ENCODE results near the gene CHRNA7. TPM values are rescaled to one million over a fixed set of nuclear protein-coding genes. Genes with fewer than 3 reads are reported as not detected.
"Not testable (repeated sequence)": the region's sequence is repeated elsewhere in the genome, so short reads cannot be mapped to it uniquely, and the experiment has no call there.

The CHRNA7 gene
- total and polyA plus RNA-seq, 9 of the 15 experiments (the other 6 are each of a cell fraction or from before 2014, with no cell fraction given), result 0.04 TPM; not detected in 8

DNA sequence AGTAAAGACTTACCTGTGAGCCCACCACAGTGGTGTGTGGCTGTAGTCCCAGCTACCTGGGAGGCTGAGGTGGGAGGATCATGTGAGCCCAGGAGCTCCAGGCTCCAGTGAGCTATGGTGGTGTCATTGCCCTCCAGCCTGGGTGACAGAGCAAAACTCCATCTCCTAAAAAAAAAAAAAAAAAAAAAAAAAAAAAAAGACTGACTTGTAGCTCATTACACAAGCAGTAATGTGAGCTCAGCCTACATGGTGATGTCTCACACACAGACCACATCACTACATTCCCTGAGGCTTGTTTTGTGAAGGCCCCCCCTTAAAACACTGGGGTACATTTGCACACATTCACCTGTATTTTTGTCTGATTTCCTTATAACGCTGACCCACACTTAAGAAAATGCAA lies 134.4 kb downstream of the CHRNA7 start:
- H3K4me1 ChIP-seq (replicated peaks in 1 of 2; ENCODE audit: control insufficient read depth in 2 of 2, insufficient read depth in 2 of 2, low read length in 2 of 2); H3K9me1 ChIP-seq (ENCODE audit: control insufficient read depth, insufficient read depth, low read length); H3K9me3 ChIP-seq (replicated peaks; ENCODE audit: control insufficient read depth, insufficient read depth, low read depth, low read length); ATAC-seq; H3K4me3 ChIP-seq; H4K20me1 ChIP-seq (replicated peaks; ENCODE audit: control insufficient read depth, insufficient read depth, low read length); BruUV-seq (replicated peaks); DNase-seq (ENCODE audit: extremely low read depth in 1 of 4, low spot score in 3 of 4); CTCF ChIA-PET (ENCODE audit: low intra/inter-chr PET ratio); intact Hi-C loops (cut with micrococcal nuclease); H3K79me2 ChIP-seq (ENCODE audit: control insufficient read depth, insufficient read depth, low read length); FAIRE-seq; H3K36me3 ChIP-seq (ENCODE audit: control insufficient read depth, insufficient read depth, low read length); H3K27me3 ChIP-seq (ENCODE audit: control insufficient read depth in 2 of 2, insufficient read depth in 2 of 2, low read length in 2 of 2); in situ Hi-C loops (cut with MboI); H3K9ac ChIP-seq (ENCODE audit: insufficient read depth in 1 of 2, low read depth in 2 of 2, low read length in 2 of 2); H2AFZ ChIP-seq (ENCODE audit: low read depth, low read length); H3K27ac ChIP-seq (ENCODE audit: extremely low read depth, low read depth, low read length); H3K4me2 ChIP-seq (ENCODE audit: insufficient read depth, low read length); POLR2A ChIA-PET: not testable (repeated sequence)
- WGBS (ENCODE audit: insufficient coverage, low coverage, missing lambda C conversion rate), result no CpG with 5 or more reads among the region's 1 CpG

GRCh38 chr15:32165775-32166174 lies 135.5 kb downstream of the CHRNA7 start:
- CTCF ChIA-PET (ENCODE audit: low intra/inter-chr PET ratio); H3K4me2 ChIP-seq (ENCODE audit: insufficient read depth, low read length); DNase-seq (ENCODE audit: extremely low read depth in 1 of 4, low spot score in 3 of 4); H3K4me1 ChIP-seq (replicated peaks in 1 of 2; ENCODE audit: control insufficient read depth in 2 of 2, insufficient read depth in 2 of 2, low read length in 2 of 2); H3K9me1 ChIP-seq (ENCODE audit: control insufficient read depth, insufficient read depth, low read length); H3K79me2 ChIP-seq (ENCODE audit: control insufficient read depth, insufficient read depth, low read length); H3K27me3 ChIP-seq (ENCODE audit: control insufficient read depth in 2 of 2, insufficient read depth in 2 of 2, low read length in 2 of 2); H2AFZ ChIP-seq (ENCODE audit: low read depth, low read length); H3K9ac ChIP-seq (ENCODE audit: insufficient read depth in 1 of 2, low read depth in 2 of 2, low read length in 2 of 2); BruUV-seq (replicated peaks); intact Hi-C loops (cut with micrococcal nuclease); H3K4me3 ChIP-seq; ATAC-seq; H4K20me1 ChIP-seq (replicated peaks; ENCODE audit: control insufficient read depth, insufficient read depth, low read length); H3K36me3 ChIP-seq (ENCODE audit: control insufficient read depth, insufficient read depth, low read length); H3K27ac ChIP-seq (ENCODE audit: extremely low read depth, low read depth, low read length); POLR2A ChIA-PET; in situ Hi-C loops (cut with MboI); FAIRE-seq; H3K9me3 ChIP-seq (replicated peaks; ENCODE audit: control insufficient read depth, insufficient read depth, low read depth, low read length): not testable (repeated sequence)
- 0% methylated on average over 1 of the region's 5 CpGs for WGBS (ENCODE audit: insufficient coverage, low coverage, missing lambda C conversion rate)

GRCh38 chr15:32166270-32166669 lies 136.0 kb downstream of the CHRNA7 start:
- in situ Hi-C loops (cut with MboI); H3K9ac ChIP-seq (ENCODE audit: insufficient read depth in 1 of 2, low read depth in 2 of 2, low read length in 2 of 2); H3K9me1 ChIP-seq (ENCODE audit: control insufficient read depth, insufficient read depth, low read length); H3K36me3 ChIP-seq (ENCODE audit: control insufficient read depth, insufficient read depth, low read length); POLR2A ChIA-PET; H3K4me1 ChIP-seq (replicated peaks in 1 of 2; ENCODE audit: control insufficient read depth in 2 of 2, insufficient read depth in 2 of 2, low read length in 2 of 2); ATAC-seq; H3K27me3 ChIP-seq (ENCODE audit: control insufficient read depth in 2 of 2, insufficient read depth in 2 of 2, low read length in 2 of 2); intact Hi-C loops (cut with micrococcal nuclease); CTCF ChIA-PET (ENCODE audit: low intra/inter-chr PET ratio); DNase-seq (ENCODE audit: extremely low read depth in 1 of 4, low spot score in 3 of 4); H2AFZ ChIP-seq (ENCODE audit: low read depth, low read length); H3K9me3 ChIP-seq (replicated peaks; ENCODE audit: control insufficient read depth, insufficient read depth, low read depth, low read length); FAIRE-seq; H3K27ac ChIP-seq (ENCODE audit: extremely low read depth, low read depth, low read length); H4K20me1 ChIP-seq (replicated peaks; ENCODE audit: control insufficient read depth, insufficient read depth, low read length); H3K79me2 ChIP-seq (ENCODE audit: control insufficient read depth, insufficient read depth, low read length); H3K4me2 ChIP-seq (ENCODE audit: insufficient read depth, low read length); H3K4me3 ChIP-seq; BruUV-seq (replicated peaks): not testable (repeated sequence)
- WGBS (ENCODE audit: insufficient coverage, low coverage, missing lambda C conversion rate), result 0% methylated on average over 2 of the region's 4 CpGs

- H3K4me1 ChIP-seq (replicated peaks in 1 of 2; ENCODE audit: control insufficient read depth in 2 of 2, insufficient read depth in 2 of 2, low read length in 2 of 2); CTCF ChIA-PET (ENCODE audit: low intra/inter-chr PET ratio); H3K36me3 ChIP-seq (ENCODE audit: control insufficient read depth, insufficient read depth, low read length); H3K9ac ChIP-seq (ENCODE audit: insufficient read depth in 1 of 2, low read depth in 2 of 2, low read length in 2 of 2); H3K27ac ChIP-seq (ENCODE audit: extremely low read depth, low read depth, low read length); H3K4me3 ChIP-seq; in situ Hi-C loops (cut with MboI); H3K4me2 ChIP-seq (ENCODE audit: insufficient read depth, low read length); H3K9me1 ChIP-seq (ENCODE audit: control insufficient read depth, insufficient read depth, low read length); BruUV-seq (replicated peaks); H3K27me3 ChIP-seq (ENCODE audit: control insufficient read depth in 2 of 2, insufficient read depth in 2 of 2, low read length in 2 of 2); H3K79me2 ChIP-seq (ENCODE audit: control insufficient read depth, insufficient read depth, low read length); DNase-seq (ENCODE audit: extremely low read depth in 1 of 4, low spot score in 3 of 4); H3K9me3 ChIP-seq (replicated peaks; ENCODE audit: control insufficient read depth, insufficient read depth, low read depth, low read length); intact Hi-C loops (cut with micrococcal nuclease); POLR2A ChIA-PET; FAIRE-seq; H4K20me1 ChIP-seq (replicated peaks; ENCODE audit: control insufficient read depth, insufficient read depth, low read length); H2AFZ ChIP-seq (ENCODE audit: low read depth, low read length): not testable (repeated sequence)
- peak; percentile 75 for ATAC-seq
- no CpG with 5 or more reads among the region's 35 CpGs for WGBS (ENCODE audit: insufficient coverage, low coverage, missing lambda C conversion rate)
Measured at GRCh38 chr15:32167913-32168312, 137.6 kb downstream of the CHRNA7 start.

Data from K562 (cell line).